Pancreas (tissue), 10 donors: ENCODE data around the gene NANOGP8. TPM values are rescaled to one million over a fixed set of nuclear protein-coding genes. Genes with fewer than 3 reads are reported as not detected.

Experiments used
- ATAC-seq, 4 donors: fragments of 200-7000 bp; cut with Tn5 transposase; one replicate each; pipeline versions ENCODE4 v1.8.0 to v1.9.1; 2020; ENCODE audit warnings: mild to moderate bottlenecking in 4 of 4, moderate library complexity in 4 of 4
- DNase-seq, 6 donors: peaks; one replicate each; pipeline ENCODE4 v3.0.0-alpha.2; 2020
- FAIRE-seq: peaks from 2 replicates; lab custom pipeline; 2012; peaks lifted over from hg19 to GRCh38; lab: Jason Lieb, UNC
- H3K27ac ChIP-seq, 4 donors: fragments of 200-600 bp; sonication (generic); 1 replicate in 3 of 4; 2 replicates in 1 of 4; pipeline versions ENCODE4 v1.5.0 to v1.8.0; 2020
- H3K27me3 ChIP-seq, 4 donors: fragments of 200-600 bp; one replicate each; pipeline ENCODE4 v1.8.0; 2021
- H3K36me3 ChIP-seq, 3 donors: fragments of 200-600 bp; sonication (generic) in 1 of 3; one replicate each; pipeline versions ENCODE4 v1.5.0 to v1.8.0; 2020 to 2021
- H3K4me1 ChIP-seq, 3 donors: fragments of 200-600 bp; one replicate each; pipeline ENCODE4 v1.8.0; 2021
- H3K4me3 ChIP-seq, 4 donors: fragments of 200-600 bp; sonication (generic) in 2 of 4; one replicate each; pipeline versions ENCODE4 v1.5.0 to v1.8.0; 2020 to 2021
- H3K9me3 ChIP-seq, 4 donors: fragments of 200-600 bp; one replicate each; pipeline ENCODE4 v1.8.0; 2021
- CTCF ChIP-seq, 4 donors: fragments of 200-600 bp; sonication (generic) in 3 of 4; IDR thresholded peaks; one replicate each; pipeline versions ENCODE4 v1.5.0 to v1.8.0; 2021; ENCODE audit warnings: antibody characterized with exemption in 4 of 4
- WGBS, 2 donors: extraction: QIAGEN DNeasy Blood & Tissue Kit; methylation state at CpG; one replicate each; pipeline ENCODE4 v1.1.7; 2013; 5-methylcytosine and 5-hydroxymethylcytosine counted together
- intact Hi-C, 3 donors: fragments of 100-400 bp; cut with DNase I; formaldehyde crosslinking; loops; one replicate each; pipeline versions ENCODE4 v1.11.1 to v1.14.2; 2022
- polyA plus RNA-seq, 2 donors: library from polyadenylated mRNA; stranded (reverse); fragments of 200-250 nt; gene quantifications; one replicate each; pipeline ENCODE4 v1.2.3, GENCODE V29; 2013
- total RNA-seq, 6 donors: library from RNA; stranded (reverse); fragmentation: NEBNext Ultra II Directional in 4 of 6; extraction: Animal tissue kit (Norgen Biotek cat#: 25700) in 4 of 6; gene quantifications; one replicate each; pipeline versions ENCODE4 v1.2.1 to v1.2.4, GENCODE V29; 2021 to 2023
- donor health status: healthy with polysubstance abuse.
- donor health status: DM: no; HTN: no; CAD: no; lungs with moderate emphysema.
- donor health status: DM: no; HTN: no; CAD: no.
- donor health status: control.
- donor health status: control.
- donor health status: Bipolar disorder and iron deficiency.
- donor health status: DM: yes; HTN: yes; CAD: no.
- donor health status: DM: no; HTN: no; CAD: no.
- donor health status: DM: no; HTN: no; CAD: no.
- donor health status: DM: yes; HTN: yes; CAD: no.

NANOGP8 gene
- total and polyA plus RNA-seq, 8 donors, result 0.43 to 0.80 (median 0.74) TPM; not detected in 4

GRCh38 chr15:35067496-35068347 is 17.4 kb downstream of the NANOGP8 start:
- DNase-seq, result no peak
- ATAC-seq, result no peak
- H3K36me3 ChIP-seq, result no peaks in the 10 kb centered on the region
- WGBS, 2 donors, result 59 to 61% methylated on average over 10 of the region's 10 CpGs
- intact Hi-C loops, result no loop called here
- no peak for FAIRE-seq
- no peaks in the 10 kb centered on the region for H3K4me1 ChIP-seq
- no peak for TF ChIP-seq CTCF (IDR thresholded peaks at IDR 0.05)
- H3K9me3 ChIP-seq, result no peaks in the 10 kb centered on the region
- no peak overlapping the region for H3K4me3 ChIP-seq
- H3K27me3 ChIP-seq, result no peaks in the 10 kb centered on the region
- H3K27ac ChIP-seq, result no peak overlapping the region

- DNase-seq (no peak), FAIRE-seq (no peak), ATAC-seq (peak in 1 of 4 donors; percentile 54)
- no peak overlapping the region for H3K27ac ChIP-seq
- H3K4me3 ChIP-seq, result no peak overlapping the region
- intact Hi-C loops, result no loop called here
- no peaks in the 10 kb centered on the region for H3K4me1 ChIP-seq
- no peak for TF ChIP-seq CTCF (IDR thresholded peaks at IDR 0.05)
- no peaks in the 10 kb centered on the region for H3K36me3 ChIP-seq
- 40 to 43% methylated on average over 4 of the region's 4 CpGs for WGBS, 2 donors
- H3K27me3 ChIP-seq, result no peaks in the 10 kb centered on the region
- H3K9me3 ChIP-seq, result no peaks in the 10 kb centered on the region
Observed at GRCh38 chr15:35066094-35066493, 19.0 kb downstream of the NANOGP8 start.

- Histone ChIP-seq H3K36me3 (no peaks in the 10 kb centered on the region), H3K27ac (no peak overlapping the region), H3K4me3 (no peak overlapping the region), H3K27me3 (no peaks in the 10 kb centered on the region), H3K4me1 (no peaks in the 10 kb centered on the region), H3K9me3 (no peaks in the 10 kb centered on the region)
- FAIRE-seq (no peak), DNase-seq (no peak), ATAC-seq (no peak)
- no peak for TF ChIP-seq CTCF (IDR thresholded peaks at IDR 0.05)
- 86 to 88% methylated on average over 8 of the region's 8 CpGs for WGBS, 2 donors
- intact Hi-C loops, result no loop called here
Observed at GRCh38 chr15:35064576-35065190, 20.4 kb downstream of the NANOGP8 start.

- no peaks in the 10 kb centered on the region for H3K36me3 ChIP-seq
- FAIRE-seq, result no peak
- H3K27ac ChIP-seq, result no peak overlapping the region
- no peak overlapping the region for H3K4me3 ChIP-seq
- no peaks in the 10 kb centered on the region for H3K4me1 ChIP-seq
- H3K9me3 ChIP-seq, result no peaks in the 10 kb centered on the region
- ATAC-seq, result no peak
- no peaks in the 10 kb centered on the region for H3K27me3 ChIP-seq
- no peak for TF ChIP-seq CTCF (IDR thresholded peaks at IDR 0.05)
- DNase-seq, result no peak
- 97 to 98% methylated on average over 1 of the region's 1 CpG for WGBS, 2 donors
- intact Hi-C loops, result no loop called here
Observed at GRCh38 chr15:35062738-35063099, 22.4 kb downstream of the NANOGP8 start.
